Peyer's patch (tissue), 4 donors: ENCODE data around the gene ARFGAP3. TPM values are rescaled to one million over a fixed set of nuclear protein-coding genes. Genes with fewer than 3 reads are reported as not detected.
"Not testable (repeated sequence)": the region's sequence is repeated elsewhere in the genome, so short reads cannot be mapped to it uniquely, and the experiment has no call there.

Source experiments
- DNase-seq, 3 donors: peaks; one replicate each; pipeline ENCODE4 v3.0.0-alpha.2; 2017 to 2019
- H3K27ac ChIP-seq, 4 donors: fragments of 200-600 bp; sonication (generic); one replicate each; pipeline ENCODE4 v1.5.1; 2016 to 2019
- H3K27me3 ChIP-seq, 2 donors: fragments of 200-600 bp; sonication (generic); one replicate each; pipeline ENCODE4 v1.5.1; 2019
- H3K36me3 ChIP-seq, 3 donors: fragments of 200-600 bp; sonication (generic); one replicate each; pipeline ENCODE4 v1.5.1; 2016 to 2019
- H3K4me1 ChIP-seq, 4 donors: fragments of 200-600 bp; sonication (generic); one replicate each; pipeline ENCODE4 v1.5.1; 2016 to 2019
- H3K4me3 ChIP-seq, 4 donors: fragments of 200-600 bp; sonication (generic); 1 replicate in 3 of 4; 2 replicates in 1 of 4; pipeline ENCODE4 v1.5.1; 2016 to 2019; ENCODE audit warnings: mild to moderate bottlenecking in 1 of 4
- H3K9me3 ChIP-seq, 4 donors: fragments of 200-600 bp; sonication (generic); one replicate each; pipeline ENCODE4 v1.5.1; 2016 to 2019; ENCODE audit warnings: mild to moderate bottlenecking in 1 of 4
- POLR2A ChIP-seq, 2 donors: fragments of 450-650 bp; IDR thresholded peaks; one replicate each; pipeline ENCODE4 v1.5.1; 2017; ENCODE audit warnings: antibody characterized with exemption in 2 of 2, mild to moderate bottlenecking in 2 of 2, moderate library complexity in 2 of 2
- total RNA-seq, 4 donors: library from RNA; depleted of rRNA; stranded (reverse); fragments of >200 nt; gene quantifications; one replicate each; pipeline ENCODE4 v1.1.0, GENCODE V29; 2016
- TF ChIP-seq, protein P1 (sequence below), 6 experiments: fragments of 450-650 bp in 4 of 6; fragments of 200-600 bp in 2 of 6; sonication (generic) in 1 of 6; IDR thresholded peaks; one replicate each; pipeline ENCODE4 v1.5.1; 2017 to 2019; ENCODE audit warnings: antibody characterized with exemption in 6 of 6, mild to moderate bottlenecking in 3 of 6, moderate library complexity in 1 of 6

ARFGAP3 gene
- total RNA-seq, 4 donors from 2014 or later: 31.4 to 87.0 (median 57.8) TPM

DNA sequence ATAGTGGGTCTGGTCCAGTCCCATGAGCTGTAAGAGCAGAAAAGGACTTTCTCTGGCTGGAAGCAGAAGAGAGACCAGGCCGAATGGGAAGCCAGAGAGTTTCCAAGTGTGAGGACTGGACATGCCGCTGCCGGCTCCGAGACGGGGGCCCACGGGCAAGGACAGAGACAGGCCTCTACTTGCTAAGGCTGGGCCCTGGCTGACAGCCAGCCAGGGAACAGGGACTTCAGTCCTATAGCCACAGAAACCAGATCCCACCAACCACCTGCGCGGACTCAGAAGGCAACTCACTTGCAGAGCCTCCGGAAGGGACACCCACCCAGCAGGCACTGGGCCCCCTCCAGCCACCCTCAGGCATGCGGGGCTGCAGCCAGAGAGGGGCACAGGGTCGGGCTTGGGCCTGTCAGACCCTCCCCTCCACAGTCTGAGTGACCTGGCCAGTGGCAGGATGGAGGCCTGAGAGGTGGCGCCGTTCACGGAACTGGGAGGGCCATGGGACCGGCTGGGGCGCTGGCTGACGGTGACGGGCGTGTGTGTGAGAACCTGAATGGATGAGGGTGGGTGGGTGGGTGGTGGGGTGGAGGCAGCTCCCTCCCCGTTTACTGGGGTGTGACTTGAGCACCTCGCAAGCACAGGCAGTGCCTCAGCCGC lies 88.6 kb downstream of the ARFGAP3 start:
- Histone ChIP-seq H3K27ac (no peak overlapping the region), H3K36me3 (no peaks in the 10 kb centered on the region), H3K9me3 (no peaks in the 10 kb centered on the region), H3K4me1 (peaks cover 0 to 18% (median 14%) of the 10 kb centered on the region in 4 donors), H3K27me3 (no peaks in the 10 kb centered on the region), H3K4me3 (no peak overlapping the region)
- TF ChIP-seq, protein P1, sequence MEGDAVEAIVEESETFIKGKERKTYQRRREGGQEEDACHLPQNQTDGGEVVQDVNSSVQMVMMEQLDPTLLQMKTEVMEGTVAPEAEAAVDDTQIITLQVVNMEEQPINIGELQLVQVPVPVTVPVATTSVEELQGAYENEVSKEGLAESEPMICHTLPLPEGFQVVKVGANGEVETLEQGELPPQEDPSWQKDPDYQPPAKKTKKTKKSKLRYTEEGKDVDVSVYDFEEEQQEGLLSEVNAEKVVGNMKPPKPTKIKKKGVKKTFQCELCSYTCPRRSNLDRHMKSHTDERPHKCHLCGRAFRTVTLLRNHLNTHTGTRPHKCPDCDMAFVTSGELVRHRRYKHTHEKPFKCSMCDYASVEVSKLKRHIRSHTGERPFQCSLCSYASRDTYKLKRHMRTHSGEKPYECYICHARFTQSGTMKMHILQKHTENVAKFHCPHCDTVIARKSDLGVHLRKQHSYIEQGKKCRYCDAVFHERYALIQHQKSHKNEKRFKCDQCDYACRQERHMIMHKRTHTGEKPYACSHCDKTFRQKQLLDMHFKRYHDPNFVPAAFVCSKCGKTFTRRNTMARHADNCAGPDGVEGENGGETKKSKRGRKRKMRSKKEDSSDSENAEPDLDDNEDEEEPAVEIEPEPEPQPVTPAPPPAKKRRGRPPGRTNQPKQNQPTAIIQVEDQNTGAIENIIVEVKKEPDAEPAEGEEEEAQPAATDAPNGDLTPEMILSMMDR (IDR thresholded peaks at IDR 0.05): no peak
- no peak for TF ChIP-seq POLR2A (IDR thresholded peaks at IDR 0.05)
- peak in 1 of 3 donors; percentile 23 for DNase-seq

DNA sequence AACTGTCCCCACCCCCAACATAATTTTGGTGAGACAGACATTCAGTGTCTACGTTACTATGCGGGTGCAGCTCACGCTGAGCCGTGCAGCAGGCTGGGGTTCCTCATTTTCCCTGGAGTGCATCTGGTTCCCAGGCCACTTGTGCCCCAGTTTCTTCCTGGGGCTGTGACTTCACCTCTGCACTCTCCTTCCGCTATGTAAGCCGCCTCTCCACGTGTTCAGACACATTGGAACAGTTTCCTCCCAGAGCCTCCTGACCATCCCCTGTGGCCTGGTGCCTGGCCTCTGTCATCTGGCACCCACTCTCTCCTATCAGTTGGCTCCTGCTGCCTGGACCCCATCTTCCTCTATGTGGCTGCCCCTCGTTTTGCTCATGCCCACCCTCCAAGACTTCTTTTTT lies 90.2 kb downstream of the ARFGAP3 start:
- Histone ChIP-seq H3K27me3 (no peaks in the 10 kb centered on the region), H3K9me3 (no peaks in the 10 kb centered on the region), H3K4me1 (peaks cover 0 to 18% (median 11%) of the 10 kb centered on the region in 4 donors), H3K27ac (no peak overlapping the region), H3K36me3 (no peaks in the 10 kb centered on the region), H3K4me3 (no peak overlapping the region)
- DNase-seq: no peak
- TF ChIP-seq, protein P1 (IDR thresholded peaks at IDR 0.05): no peak
- no peak for TF ChIP-seq POLR2A (IDR thresholded peaks at IDR 0.05)

DNA sequence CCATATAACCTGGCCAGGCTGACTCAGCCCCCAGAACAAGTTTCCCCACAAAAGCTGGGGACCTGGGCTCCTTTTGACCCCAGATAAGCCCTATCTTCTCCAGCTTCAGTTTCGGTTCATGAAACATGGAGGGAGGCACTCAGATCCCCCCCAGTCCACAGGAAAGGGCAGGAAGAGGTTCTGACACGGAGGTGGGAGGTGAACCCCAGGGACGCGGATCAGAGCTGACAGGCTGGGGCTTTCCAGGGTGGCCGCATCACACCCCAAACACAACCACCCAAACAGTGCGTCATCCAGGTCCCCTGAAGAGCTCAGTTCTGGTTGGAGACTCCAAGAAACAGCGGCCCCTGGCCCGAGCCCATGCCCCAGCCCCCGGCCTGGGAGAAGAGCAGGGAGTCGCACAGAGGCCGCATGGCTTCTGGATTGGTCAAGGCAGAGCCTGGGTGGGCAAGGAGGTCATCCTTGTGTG lies 92.1 kb downstream of the ARFGAP3 start:
- H3K4me3 ChIP-seq: no peak overlapping the region
- no peaks in the 10 kb centered on the region for H3K36me3 ChIP-seq
- TF ChIP-seq POLR2A (IDR thresholded peaks at IDR 0.05): no peak
- no peaks in the 10 kb centered on the region for H3K27me3 ChIP-seq
- peaks cover 0 to 9% (median 8%) of the 10 kb centered on the region in 4 donors for H3K4me1 ChIP-seq
- H3K27ac ChIP-seq: no peak overlapping the region
- H3K9me3 ChIP-seq: no peaks in the 10 kb centered on the region
- no peak for DNase-seq

DNA sequence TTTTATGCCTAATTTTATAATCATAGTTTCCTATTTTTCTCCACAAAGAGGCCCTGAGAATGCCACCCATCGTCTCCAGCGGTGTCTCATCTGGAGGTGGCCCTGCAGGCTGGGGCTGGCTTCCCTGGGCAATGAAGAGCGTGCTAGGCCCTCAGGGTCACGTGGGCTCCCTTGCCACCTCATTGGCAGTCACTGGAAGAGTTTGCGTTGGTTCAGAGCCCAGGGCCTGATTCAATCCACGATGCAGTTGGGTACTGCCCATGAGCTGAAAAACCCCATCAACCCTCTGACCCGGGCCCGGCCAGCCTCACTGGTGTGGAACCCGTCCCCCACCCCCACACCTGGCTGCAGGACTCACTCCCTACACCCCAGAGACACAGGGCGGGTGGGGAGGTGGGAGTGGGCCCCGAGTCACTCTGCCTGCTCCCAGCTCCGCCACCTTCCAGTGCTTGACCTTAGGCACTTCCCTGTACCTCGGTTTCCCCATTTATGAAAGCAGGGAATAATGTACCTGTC lies 93.0 kb downstream of the ARFGAP3 start:
- Histone ChIP-seq H3K27me3 (no peaks in the 10 kb centered on the region), H3K4me1 (peaks cover 0 to 2% (median under 1%) of the 10 kb centered on the region in 4 donors), H3K4me3 (no peak overlapping the region), H3K36me3 (no peaks in the 10 kb centered on the region), H3K27ac (no peak overlapping the region), H3K9me3 (no peaks in the 10 kb centered on the region)
- no peak for DNase-seq
- TF ChIP-seq POLR2A (IDR thresholded peaks at IDR 0.05): no peak

DNA sequence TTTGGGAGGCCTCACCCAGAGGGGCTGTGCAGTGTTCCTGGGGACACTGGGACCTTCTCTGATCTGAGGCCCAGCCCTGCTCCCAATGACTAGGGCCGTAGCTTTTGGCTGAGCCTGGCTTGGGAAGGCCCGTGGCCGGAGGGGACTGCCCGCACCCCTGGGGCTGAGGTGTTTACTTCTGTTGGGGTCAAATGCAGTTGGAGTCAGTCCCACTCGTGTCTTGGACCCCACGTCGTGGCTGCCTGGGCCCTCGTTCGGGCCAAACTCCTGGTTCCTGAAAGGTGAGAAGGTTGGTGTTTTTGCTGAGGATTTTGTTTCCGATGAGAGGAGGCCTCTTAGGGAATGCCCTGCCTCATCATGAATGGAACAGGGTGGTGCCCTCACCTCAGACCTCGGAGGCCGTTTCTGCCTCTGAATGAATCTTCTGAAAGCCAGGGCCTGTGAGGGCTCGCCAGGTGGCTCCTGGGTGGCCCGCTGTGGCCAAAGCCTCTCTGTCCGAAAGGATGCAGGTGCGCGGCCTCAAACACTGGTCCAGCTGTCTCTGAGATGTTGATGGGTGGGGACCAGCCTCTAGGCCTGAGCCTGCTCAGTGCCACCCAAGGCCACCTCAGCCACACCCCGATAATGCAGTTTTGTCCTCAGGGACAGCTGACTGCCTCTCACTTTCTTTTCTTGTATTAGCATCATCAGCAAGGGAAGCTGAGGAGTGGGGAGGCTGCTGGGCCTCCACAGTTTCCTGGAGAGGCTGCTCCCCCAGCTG lies 96.1 kb downstream of the ARFGAP3 start:
- no peak overlapping the region for H3K4me3 ChIP-seq
- no peak for TF ChIP-seq POLR2A (IDR thresholded peaks at IDR 0.05)
- TF ChIP-seq, protein P1 (IDR thresholded peaks at IDR 0.05): no peak
- no peaks in the 10 kb centered on the region for H3K36me3 ChIP-seq
- DNase-seq: peak in 2 of 3 donors; percentile 75 to 82
- no peaks in the 10 kb centered on the region for H3K27me3 ChIP-seq
- no peaks in the 10 kb centered on the region for H3K9me3 ChIP-seq
- peak overlapping the region in 1 of 4 donors; percentile 18 for H3K27ac ChIP-seq
- H3K4me1 ChIP-seq: no peaks in the 10 kb centered on the region

DNA sequence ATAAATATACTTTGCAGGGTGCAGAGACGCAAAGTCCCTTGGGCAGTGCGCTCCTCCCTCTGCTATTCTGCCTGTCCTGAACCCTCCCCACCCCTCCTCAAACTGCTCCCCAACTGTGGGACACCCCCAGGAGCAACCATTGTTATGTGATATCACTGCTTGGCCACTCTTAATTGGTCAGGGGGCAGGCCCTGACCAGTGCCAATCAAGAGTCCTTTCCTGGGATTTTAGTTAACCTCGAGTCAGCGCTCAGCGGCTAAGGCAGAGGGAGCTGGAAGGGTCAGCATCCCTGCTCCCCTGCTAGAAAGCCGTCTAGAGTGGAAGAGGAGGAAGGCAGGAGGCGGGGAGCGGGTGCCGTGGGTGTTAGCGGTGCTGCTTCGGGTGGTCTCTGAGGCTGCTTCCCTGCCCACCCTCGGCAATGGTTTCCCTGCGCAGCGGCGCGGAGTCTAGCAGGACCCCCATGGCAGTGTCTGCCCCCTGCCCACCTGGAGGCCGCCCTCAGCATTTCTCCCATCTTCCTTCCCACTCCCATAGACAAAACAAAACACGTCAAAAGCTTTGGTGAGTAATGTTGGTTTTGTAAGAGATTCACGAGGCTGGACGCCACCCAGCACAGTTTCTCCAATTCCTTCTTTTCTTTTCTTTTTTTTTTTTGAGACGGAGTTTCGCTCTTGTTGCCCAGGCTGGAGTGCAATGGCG lies 98.0 kb downstream of the ARFGAP3 start:
- TF ChIP-seq, protein P1 (IDR thresholded peaks at IDR 0.05): no peak
- no peak for DNase-seq
- Histone ChIP-seq H3K27ac (no peak overlapping the region), H3K36me3 (no peaks in the 10 kb centered on the region), H3K9me3 (no peaks in the 10 kb centered on the region), H3K4me1 (no peaks in the 10 kb centered on the region), H3K4me3 (no peak overlapping the region), H3K27me3 (no peaks in the 10 kb centered on the region)

DNA sequence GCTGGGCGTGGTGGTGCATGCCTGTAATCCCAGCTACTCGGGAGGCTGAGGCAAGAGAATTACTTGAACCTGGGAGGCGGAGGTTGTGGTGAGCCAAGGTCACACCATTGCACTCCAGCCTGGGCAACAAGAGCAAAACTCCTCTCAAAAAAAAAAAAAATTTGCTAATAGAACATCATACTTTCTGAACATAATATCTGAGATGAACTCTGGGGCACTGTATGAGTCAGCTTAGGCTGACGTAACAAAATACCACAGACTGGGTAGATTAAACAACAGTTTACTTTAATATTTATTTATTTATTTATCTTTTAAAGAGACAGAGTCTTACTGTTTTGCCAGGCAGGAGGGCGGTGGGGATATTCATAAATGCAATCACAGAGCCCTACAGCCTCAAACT lies 101.5 kb downstream of the ARFGAP3 start:
- H3K4me1 ChIP-seq, DNase-seq, H3K36me3 ChIP-seq, H3K4me3 ChIP-seq, H3K9me3 ChIP-seq, H3K27ac ChIP-seq, H3K27me3 ChIP-seq: not testable (repeated sequence)

DNA sequence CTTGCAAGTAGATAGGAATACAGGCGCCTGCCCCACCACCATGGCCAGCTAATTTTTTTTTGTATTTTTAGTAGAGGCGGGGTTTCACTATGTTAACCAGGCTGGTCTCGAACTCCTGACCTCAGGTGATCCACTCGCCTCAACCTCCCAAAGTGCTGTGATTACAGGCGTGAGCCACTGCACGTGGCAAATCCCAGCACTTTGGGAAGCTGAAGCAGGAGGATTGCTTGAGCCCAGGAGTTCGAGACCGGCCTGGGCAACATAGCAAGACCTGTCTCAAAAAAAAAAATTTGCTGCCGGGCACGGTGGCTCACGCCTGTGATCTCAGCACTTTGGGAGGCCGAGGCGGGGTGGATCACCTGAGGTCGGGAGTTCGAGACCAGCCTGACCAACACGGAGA lies 102.0 kb downstream of the ARFGAP3 start:
- H3K9me3 ChIP-seq, H3K4me3 ChIP-seq, H3K36me3 ChIP-seq, DNase-seq, H3K4me1 ChIP-seq, H3K27me3 ChIP-seq, H3K27ac ChIP-seq: not testable (repeated sequence)
